Kidney (tissue), 14 donors: Measurements from ENCODE around the gene PRRT3. TPM values are rescaled to one million over a fixed set of nuclear protein-coding genes. Genes with fewer than 3 reads are reported as not detected.
A peak's percentile ranks its signal among the peaks of the same experiment; 100 is the strongest.

Source experiments
- DNase-seq, 5 donors: peaks; one replicate each; pipeline ENCODE4 v3.0.0-alpha.2; 2013 to 2020
- FAIRE-seq: peaks from 2 replicates; lab custom pipeline; 2012; peaks lifted over from hg19 to GRCh38; lab: Jason Lieb, UNC
- H3K27ac ChIP-seq, 2 donors: one replicate each; pipeline ENCODE4 v1.7.0; 2013; ENCODE audit warnings: low read depth in 2 of 2, low read length in 2 of 2, inconsistent platforms in 1 of 2
- H3K27me3 ChIP-seq: one replicate; pipeline ENCODE4 v1.7.1; 2013; ENCODE audit warnings: low read length, inconsistent platforms; ENCODE audit not compliant: control insufficient read depth, insufficient read depth
- H3K36me3 ChIP-seq, 3 donors: one replicate each; pipeline versions ENCODE4 v1.7.0 to v1.7.1; 2013; ENCODE audit warnings: low read length in 3 of 3, control low read depth in 1 of 3, inconsistent platforms in 1 of 3; ENCODE audit not compliant: insufficient read depth in 3 of 3, control insufficient read depth in 2 of 3
- H3K4me1 ChIP-seq, 3 donors: one replicate each; pipeline versions ENCODE4 v1.7.0 to v1.7.1; 2013; ENCODE audit warnings: low read length in 3 of 3, inconsistent platforms in 1 of 3, low read depth in 1 of 3; ENCODE audit not compliant: control insufficient read depth in 2 of 3, insufficient read depth in 2 of 3
- H3K4me3 ChIP-seq, 3 donors: one replicate each; pipeline versions ENCODE4 v1.7.0 to v1.8.1; 2013; ENCODE audit warnings: low read length in 3 of 3, control low read depth in 1 of 3, inconsistent platforms in 1 of 3
- H3K9ac ChIP-seq, 3 donors: one replicate each; pipeline versions ENCODE4 v1.7.0 to v1.7.1; 2013; ENCODE audit warnings: low read length in 3 of 3, control low read depth in 1 of 3, inconsistent platforms in 1 of 3
- H3K9me3 ChIP-seq, 3 donors: one replicate each; pipeline versions ENCODE4 v1.7.0 to v1.7.1; 2013; ENCODE audit warnings: low read length in 3 of 3, control low read depth in 1 of 3, inconsistent platforms in 1 of 3; ENCODE audit not compliant: control insufficient read depth in 2 of 3, insufficient read depth in 1 of 3
- intact Hi-C: fragments of 100-400 bp; cut with DNase I; formaldehyde crosslinking; loops from one replicate; pipeline ENCODE4 v1.11.1; 2022
- polyA plus RNA-seq: library from polyadenylated mRNA; stranded (reverse); fragments of 350-450 nt; fragmentation: Illumina TruSeq; extraction: RNeasy Lipid Tissue Mini Kit (QIAGEN cat#74804); gene quantifications from one replicate; pipeline ENCODE4 v1.2.3, GENCODE V29; 2014; ENCODE audit warnings: low read depth, low replicate concordance; ENCODE audit not compliant: insufficient read depth
- total RNA-seq: library from RNA; stranded (reverse); fragmentation: NEBNext Ultra II Directional; extraction: Animal tissue kit (Norgen Biotek cat#: 25700); gene quantifications from one replicate; pipeline ENCODE4 v1.2.1, GENCODE V29; 2021
- TF ChIP-seq, protein P1 (sequence below): IDR thresholded peaks from 3 replicates; pipeline ENCODE4 v1.5.1; 2012; ENCODE audit warnings: mild to moderate bottlenecking, moderate library complexity, borderline replicate concordance; ENCODE audit not compliant: insufficient read depth; ENCODE audit errors: extremely low read depth
- donor health status: control.
- donor health status: control.
- donor health status: control.
- donor health status: control.
- donor health status: control.
- donor health status: DM: yes; HTN: yes; CAD: no.
- donor health status: Normal renal cell carcinoma (clear cell type).

Gene PRRT3
- total and polyA plus RNA-seq, 2 donors from 2014 or later = 3.6 to 3.9 TPM

DNA sequence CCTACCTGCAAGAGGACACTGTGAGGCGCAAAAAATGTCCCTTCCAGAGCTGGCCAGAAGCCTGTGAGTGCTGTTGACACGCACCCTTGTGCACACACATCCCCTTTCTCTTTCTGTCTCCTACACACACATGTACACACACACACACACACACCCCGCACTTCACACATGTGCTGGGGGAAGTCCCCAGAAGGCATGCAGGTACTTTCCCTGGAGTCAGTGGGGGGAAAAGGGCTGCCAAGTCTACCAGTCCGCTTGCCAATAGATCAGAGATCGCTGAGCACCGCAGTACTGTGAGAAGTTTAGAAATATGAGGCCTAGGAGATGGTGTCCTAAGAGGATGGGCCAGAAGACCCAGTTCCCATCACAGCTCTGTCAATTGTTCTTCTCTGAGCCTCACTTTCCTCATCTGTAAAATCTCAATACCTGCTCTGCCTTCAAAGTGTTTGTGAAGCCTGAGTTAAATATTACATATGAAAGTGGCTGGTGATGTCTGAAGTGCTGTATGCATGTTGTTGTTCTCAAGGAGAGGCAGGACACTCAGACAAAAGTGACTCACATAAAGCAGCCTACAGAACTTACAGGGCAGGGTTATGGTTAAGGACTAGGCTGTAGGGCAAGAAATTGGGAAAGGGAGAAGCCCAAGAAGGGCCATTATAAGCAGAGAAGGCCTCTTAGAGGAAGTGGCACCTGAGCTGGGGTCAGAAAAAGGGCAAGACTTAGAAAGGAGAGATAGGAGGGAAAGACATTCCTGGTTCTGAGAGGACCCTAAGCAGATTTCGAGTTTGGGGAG is 42.8 kb downstream of the PRRT3 start:
- TF ChIP-seq, protein P1, sequence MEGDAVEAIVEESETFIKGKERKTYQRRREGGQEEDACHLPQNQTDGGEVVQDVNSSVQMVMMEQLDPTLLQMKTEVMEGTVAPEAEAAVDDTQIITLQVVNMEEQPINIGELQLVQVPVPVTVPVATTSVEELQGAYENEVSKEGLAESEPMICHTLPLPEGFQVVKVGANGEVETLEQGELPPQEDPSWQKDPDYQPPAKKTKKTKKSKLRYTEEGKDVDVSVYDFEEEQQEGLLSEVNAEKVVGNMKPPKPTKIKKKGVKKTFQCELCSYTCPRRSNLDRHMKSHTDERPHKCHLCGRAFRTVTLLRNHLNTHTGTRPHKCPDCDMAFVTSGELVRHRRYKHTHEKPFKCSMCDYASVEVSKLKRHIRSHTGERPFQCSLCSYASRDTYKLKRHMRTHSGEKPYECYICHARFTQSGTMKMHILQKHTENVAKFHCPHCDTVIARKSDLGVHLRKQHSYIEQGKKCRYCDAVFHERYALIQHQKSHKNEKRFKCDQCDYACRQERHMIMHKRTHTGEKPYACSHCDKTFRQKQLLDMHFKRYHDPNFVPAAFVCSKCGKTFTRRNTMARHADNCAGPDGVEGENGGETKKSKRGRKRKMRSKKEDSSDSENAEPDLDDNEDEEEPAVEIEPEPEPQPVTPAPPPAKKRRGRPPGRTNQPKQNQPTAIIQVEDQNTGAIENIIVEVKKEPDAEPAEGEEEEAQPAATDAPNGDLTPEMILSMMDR = no peak
- Histone ChIP-seq H3K9me3 (no peaks in the 10 kb centered on the region), H3K9ac (no peak overlapping the region), H3K4me1 (peaks cover 0 to 12% (median 8%) of the 10 kb centered on the region in 3 donors), H3K27me3 (no peaks in the 10 kb centered on the region), H3K27ac (no peak overlapping the region), H3K4me3 (no peak overlapping the region), H3K36me3 (no peaks in the 10 kb centered on the region)
- FAIRE-seq (no peak), DNase-seq (no peak)
- intact Hi-C loops = no loop called here

DNA sequence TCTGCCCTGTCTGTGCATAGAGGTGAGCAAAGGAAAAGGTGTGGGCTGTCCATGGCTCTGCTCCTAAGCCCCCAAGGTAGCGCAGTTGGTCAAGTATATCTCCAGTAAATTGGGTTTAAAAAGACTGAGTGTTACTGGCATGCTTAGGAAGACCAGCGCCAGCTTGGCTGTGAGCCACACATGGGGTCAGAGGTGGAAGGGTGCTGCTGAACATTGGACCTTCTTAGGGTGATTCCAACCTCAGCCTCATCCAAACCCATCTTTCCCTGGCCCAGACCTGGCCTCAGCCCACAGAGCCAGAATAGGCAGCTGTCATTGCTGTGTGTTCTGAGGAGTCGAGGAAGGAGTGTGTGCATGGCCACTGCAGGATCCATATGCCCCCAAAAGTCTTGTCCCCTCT is 43.9 kb downstream of the PRRT3 start:
- Histone ChIP-seq H3K27me3 (no peaks in the 10 kb centered on the region), H3K36me3 (no peaks in the 10 kb centered on the region), H3K9me3 (no peaks in the 10 kb centered on the region), H3K4me3 (no peak overlapping the region), H3K4me1 (peaks cover 0 to 12% (median 10%) of the 10 kb centered on the region in 3 donors), H3K27ac (no peak overlapping the region), H3K9ac (no peak overlapping the region)
- intact Hi-C loops = no loop called here
- DNase-seq (no peak), FAIRE-seq (no peak)
- TF ChIP-seq, protein P1 = no peak

DNA sequence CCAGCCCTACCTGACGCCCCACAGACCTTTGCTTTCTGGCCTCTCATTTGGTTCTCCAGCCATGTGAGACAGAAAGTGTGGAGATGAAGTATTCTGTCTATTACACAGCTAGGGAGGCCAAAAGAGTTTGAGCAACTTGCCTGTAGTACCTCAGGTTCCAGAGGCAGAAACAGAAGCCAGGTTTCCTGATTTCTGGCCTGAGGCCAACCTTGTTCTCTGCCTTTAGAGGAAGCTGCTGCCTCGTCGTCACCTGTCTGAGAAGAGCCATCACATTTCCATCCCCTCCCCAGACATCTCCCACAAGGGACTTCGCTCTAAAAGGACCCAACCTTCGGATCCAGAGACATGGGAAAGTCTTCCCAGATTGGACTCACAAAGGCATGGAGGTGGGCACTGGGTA is 45.7 kb downstream of the PRRT3 start:
- DNase-seq = peak in 1 of 5 donors; percentile 15
- TF ChIP-seq, protein P1 = no peak
- Histone ChIP-seq H3K27ac (no peak overlapping the region), H3K27me3 (no peaks in the 10 kb centered on the region), H3K9me3 (no peaks in the 10 kb centered on the region), H3K4me1 (peaks cover 0 to 22% (median 18%) of the 10 kb centered on the region in 3 donors), H3K4me3 (no peak overlapping the region), H3K9ac (no peak overlapping the region), H3K36me3 (no peaks in the 10 kb centered on the region)
- intact Hi-C loops = no loop called here
- no peak for FAIRE-seq
